GM18858 (cell line): ENCODE results near the gene RAB23.
"Not testable (repeated sequence)": the region's sequence is repeated elsewhere in the genome, so short reads cannot be mapped to it uniquely, and the experiment has no call there.

ENCODE experiments used
- ATAC-seq: cut with Tn5 transposase; IDR thresholded peaks from one replicate; pipeline ENCODE4 v1.9.1; 2021; ENCODE audit not compliant: unreplicated experiment

The RAB23 gene

GRCh38 chr6:57243526-57243925 is 21.4 kb upstream of the RAB23 start:
- not testable (repeated sequence) for ATAC-seq

GRCh38 chr6:57242505-57242904 is 20.4 kb upstream of the RAB23 start:
- ATAC-seq = no peak

GRCh38 chr6:57226221-57226620 is 4.1 kb upstream of the RAB23 start:
- no peak for ATAC-seq

GRCh38 chr6:57224769-57225515 is 2.8 kb upstream of the RAB23 start:
- ATAC-seq = no peak

GRCh38 chr6:57222743-57223077 is 603 bp upstream of the RAB23 start:
- ATAC-seq = no peak

- ATAC-seq = peak; percentile 38
Observed at GRCh38 chr6:57221191-57221935, 744 bp downstream of the RAB23 start.

- ATAC-seq = no peak
Observed at GRCh38 chr6:57220083-57220703, 1.9 kb downstream of the RAB23 start.

- no peak for ATAC-seq
Observed at GRCh38 chr6:57217270-57217669, 4.8 kb downstream of the RAB23 start.

- no peak for ATAC-seq
Observed at GRCh38 chr6:57216235-57217101, 5.6 kb downstream of the RAB23 start.

GRCh38 chr6:57215260-57215659 is 6.8 kb downstream of the RAB23 start:
- no peak for ATAC-seq

- no peak for ATAC-seq
Observed at GRCh38 chr6:57210060-57210459, 12.0 kb downstream of the RAB23 start.

GRCh38 chr6:57209030-57209429 is 13.1 kb downstream of the RAB23 start:
- ATAC-seq = no peak

- ATAC-seq = no peak
Observed at GRCh38 chr6:57207872-57208271, 14.2 kb downstream of the RAB23 start.

- ATAC-seq = no peak
Observed at GRCh38 chr6:57207141-57207540, 15.0 kb downstream of the RAB23 start.

- ATAC-seq = no peak
Observed at GRCh38 chr6:57205550-57206328, 16.4 kb downstream of the RAB23 start.

- no peak for ATAC-seq
Observed at GRCh38 chr6:57201718-57202117, 20.4 kb downstream of the RAB23 start.

GRCh38 chr6:57198926-57199636 is 23.0 kb downstream of the RAB23 start:
- ATAC-seq = no peak

- ATAC-seq = no peak
Observed at GRCh38 chr6:57195457-57195856, 26.6 kb downstream of the RAB23 start.

- ATAC-seq = no peak
Observed at GRCh38 chr6:57193177-57193576, 28.9 kb downstream of the RAB23 start.

- ATAC-seq = no peak
Observed at GRCh38 chr6:57190140-57190539, 32.0 kb downstream of the RAB23 start.
